VCaP (cell line): Measurements from ENCODE around the gene CBX2.

Experiments
- H3K27ac ChIP-seq: fragments of 450-650 bp; 2 replicates; pipeline ENCODE4 v1.5.1; 2017
- TF ChIP-seq, protein P1 (sequence below): fragments of 450-650 bp; conservative IDR thresholded peaks from 2 replicates; pipeline ENCODE4 v1.5.1; 2017; ENCODE audit warnings: mild to moderate bottlenecking, moderate library complexity

Gene CBX2

DNA sequence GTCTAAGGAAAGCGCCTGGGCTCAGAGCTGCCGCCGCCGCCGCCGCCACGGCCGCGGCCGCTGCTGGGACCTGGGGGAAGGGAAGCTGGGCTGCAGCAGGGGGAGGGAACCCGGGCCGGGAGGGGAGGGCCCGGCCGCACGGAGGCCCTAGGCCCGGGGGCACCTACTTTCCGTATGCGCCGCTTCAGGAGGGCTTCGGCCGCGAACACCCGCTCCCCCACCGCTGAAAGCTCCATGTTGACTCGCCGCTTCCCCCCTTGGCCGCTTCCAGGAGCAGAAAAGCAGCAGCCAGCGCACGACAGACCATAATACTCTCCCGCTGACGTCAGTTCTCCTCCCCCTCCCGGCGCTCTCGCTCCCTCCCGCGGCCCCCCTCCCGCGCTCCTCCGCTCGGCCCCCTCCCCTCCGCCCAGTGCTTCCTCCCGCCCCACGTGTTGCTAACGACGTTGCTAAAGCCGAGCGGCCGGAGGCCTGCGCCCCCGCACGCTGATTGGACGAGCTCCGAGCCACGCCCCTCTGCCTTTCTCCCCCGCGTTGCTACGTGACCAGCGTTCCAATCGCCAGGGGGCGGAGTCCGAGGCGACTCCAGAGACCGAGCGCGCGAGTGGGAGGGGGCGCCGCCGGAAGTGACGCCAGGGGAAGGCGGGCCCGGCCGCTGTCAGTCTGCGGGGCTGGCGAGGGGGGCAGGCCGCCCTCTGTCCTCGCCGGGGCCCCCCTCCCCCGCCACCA lies 19.0 kb downstream of the CBX2 start, which contains the start of gene CBX8:
Gene CBX8 (minus strand): TSS at position 315 of the 729 bp plus-strand sequence. CDS start 79 bp downstream, at position 236.
- peak within 1 kb of the TSS; percentile 95 for H3K27ac ChIP-seq
- TF ChIP-seq, protein P1, sequence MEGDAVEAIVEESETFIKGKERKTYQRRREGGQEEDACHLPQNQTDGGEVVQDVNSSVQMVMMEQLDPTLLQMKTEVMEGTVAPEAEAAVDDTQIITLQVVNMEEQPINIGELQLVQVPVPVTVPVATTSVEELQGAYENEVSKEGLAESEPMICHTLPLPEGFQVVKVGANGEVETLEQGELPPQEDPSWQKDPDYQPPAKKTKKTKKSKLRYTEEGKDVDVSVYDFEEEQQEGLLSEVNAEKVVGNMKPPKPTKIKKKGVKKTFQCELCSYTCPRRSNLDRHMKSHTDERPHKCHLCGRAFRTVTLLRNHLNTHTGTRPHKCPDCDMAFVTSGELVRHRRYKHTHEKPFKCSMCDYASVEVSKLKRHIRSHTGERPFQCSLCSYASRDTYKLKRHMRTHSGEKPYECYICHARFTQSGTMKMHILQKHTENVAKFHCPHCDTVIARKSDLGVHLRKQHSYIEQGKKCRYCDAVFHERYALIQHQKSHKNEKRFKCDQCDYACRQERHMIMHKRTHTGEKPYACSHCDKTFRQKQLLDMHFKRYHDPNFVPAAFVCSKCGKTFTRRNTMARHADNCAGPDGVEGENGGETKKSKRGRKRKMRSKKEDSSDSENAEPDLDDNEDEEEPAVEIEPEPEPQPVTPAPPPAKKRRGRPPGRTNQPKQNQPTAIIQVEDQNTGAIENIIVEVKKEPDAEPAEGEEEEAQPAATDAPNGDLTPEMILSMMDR: no peak

DNA sequence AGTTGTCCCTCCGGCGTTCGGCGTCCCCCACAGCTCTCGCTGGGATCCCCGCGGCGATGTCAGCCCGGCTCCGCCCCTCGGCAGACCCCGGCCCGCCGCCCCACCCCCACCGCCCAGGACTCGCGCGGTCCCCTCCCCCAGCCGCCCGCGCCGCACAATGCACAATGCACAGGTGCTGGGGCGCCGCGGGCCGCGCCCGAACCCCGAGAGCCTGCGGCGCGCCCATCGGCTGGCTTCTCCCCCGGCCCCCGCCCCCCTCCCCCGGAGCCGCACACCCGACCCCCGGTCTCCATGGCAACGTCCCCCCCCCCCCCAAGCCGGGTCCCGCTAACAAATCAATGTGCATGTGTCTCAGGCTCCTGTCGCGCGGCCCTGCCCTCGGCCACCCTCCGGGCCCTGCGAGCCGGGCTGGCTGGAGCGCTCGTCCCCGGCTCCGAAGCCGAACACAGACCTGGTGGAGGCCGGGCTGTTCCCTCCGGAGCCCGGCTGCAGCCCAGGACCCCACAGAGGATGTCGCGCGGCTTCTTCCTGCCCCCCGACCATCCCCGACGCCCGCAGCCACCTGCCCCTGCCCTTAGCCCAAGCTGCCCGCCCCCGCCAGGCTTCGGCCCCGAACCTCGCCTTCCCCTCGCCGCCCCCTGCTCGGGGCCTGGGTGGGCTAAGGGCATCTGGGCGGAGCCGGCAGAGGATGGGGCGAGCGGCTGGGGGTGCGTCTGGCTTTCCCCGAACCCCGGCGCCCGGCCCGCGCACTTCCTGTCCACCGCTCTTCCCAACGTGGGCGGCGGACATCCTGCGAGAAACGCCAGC lies 19.7 kb downstream of the CBX2 start:
- H3K27ac ChIP-seq: peak overlapping the region; percentile 95
- TF ChIP-seq, protein P1: no peak

DNA sequence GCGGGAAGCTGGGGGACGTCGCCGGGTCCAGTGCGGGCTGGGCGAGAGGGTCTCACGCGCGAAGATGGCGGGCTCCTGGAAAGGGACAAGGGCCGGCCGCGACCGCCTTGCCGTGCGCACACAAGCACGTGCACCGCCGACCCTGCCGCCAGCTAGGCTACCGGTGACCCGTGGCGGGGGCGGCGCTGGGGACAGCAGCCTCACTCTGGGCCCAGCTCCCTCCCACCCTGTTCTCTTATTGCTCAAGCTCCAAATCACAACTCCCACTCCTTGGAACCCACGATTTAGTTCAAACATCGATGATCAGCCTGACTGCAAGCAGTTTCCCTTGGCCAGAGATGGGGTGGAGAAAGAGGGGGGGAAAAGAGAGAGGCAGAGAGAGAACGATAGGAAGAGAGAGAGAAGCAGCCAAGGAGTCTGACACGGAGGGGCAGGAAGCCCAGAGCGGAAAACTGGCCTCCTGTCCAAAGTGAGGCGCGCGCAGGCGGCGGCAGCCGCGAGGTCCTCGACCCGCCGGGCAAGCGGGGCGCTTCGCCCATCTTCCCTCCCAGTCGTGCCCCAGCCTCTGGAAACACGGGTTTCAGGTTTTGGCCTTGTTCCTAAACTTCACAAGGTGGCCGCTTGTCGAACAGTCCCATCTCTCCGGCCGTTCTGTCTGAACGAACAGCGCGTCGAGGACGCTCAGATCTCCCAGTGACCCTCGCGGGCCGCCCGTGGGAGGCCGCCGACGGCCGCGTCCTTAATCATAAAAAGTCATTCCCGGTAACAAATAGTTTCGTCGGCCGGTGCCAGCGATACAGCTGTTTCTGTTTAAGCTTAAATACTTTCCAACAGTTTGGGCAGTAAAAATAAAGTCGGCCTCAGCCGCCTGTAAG lies 20.6 kb downstream of the CBX2 start:
- TF ChIP-seq, protein P1: no peak
- H3K27ac ChIP-seq: peak overlapping the region; percentile 95; the same call in 1 of the 2 replicates

- no peak overlapping the region for H3K27ac ChIP-seq
- TF ChIP-seq, protein P1: no peak
Measured at GRCh38 chr17:79799174-79799537, 21.2 kb downstream of the CBX2 start.

- no peak overlapping the region for H3K27ac ChIP-seq
- TF ChIP-seq, protein P1: no peak
Measured at GRCh38 chr17:79799538-79800324, 21.8 kb downstream of the CBX2 start.

DNA sequence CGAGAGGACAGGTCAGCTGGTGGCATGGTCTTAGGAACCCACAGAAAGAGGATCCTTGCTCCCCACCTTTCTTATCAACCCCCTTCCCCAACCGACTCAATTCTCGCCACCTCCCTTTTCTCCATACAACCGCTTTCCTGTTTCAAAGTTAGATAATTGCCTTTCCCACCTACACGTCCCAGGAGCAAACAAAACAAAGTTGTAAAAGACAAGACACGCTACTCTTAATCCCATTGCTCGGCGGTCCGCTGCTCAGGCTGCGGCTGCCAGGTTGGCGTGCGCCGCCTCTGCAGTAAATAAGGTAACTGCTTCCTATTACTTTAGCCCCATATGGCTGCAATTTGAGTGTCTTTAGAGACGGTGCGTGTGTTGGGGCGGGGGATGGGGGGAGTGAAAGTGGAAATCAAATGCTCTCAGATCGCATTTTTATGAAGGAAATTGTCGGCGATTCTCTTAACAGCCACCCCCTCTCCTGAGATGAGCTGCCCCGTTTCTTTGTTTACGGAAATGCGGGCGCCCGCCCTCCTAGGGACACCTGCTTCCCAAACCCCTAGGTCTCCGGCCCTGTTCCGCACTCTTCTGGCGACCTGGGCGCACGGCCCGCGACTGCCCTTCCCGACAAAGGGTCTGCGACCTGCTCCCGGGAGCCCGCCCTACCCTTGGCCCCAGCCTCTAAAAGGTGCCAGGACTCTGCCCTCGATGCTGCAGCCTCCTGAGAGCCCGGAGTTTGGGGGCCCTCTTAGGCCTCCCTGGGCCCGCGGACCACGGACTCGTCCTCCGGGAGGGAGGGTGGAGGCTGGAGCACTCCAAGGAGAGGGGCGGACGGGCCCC lies 22.6 kb downstream of the CBX2 start:
- H3K27ac ChIP-seq: peak overlapping the region; percentile 43; the same call in 1 of the 2 replicates

More for the DNA sequence above, 22.6 kb downstream of the CBX2 start:
- TF ChIP-seq, protein P1: no peak
